ENCODE results near the gene CXCL10.

DNA sequence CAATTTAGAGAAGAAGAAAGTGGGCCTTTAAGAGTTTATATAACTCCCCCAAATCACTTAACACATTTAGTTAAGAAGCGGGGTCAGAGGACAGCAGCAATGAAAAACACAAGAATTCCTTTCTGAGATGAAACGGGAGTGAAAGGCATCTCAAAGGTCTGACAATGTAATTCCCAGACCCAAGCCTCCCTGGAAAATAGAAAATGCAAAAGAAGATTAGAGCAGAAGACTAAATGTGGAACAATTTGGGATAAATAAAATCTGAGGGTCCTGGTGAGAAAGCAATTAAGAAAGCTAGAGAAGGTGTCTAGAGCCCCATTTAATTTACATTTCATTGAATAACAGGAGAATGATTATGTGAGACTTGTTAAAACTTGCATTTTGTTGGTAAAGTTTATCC lies 32.1 kb upstream of the CXCL10 start:
- TF ChIP-seq EZH2 (IDR thresholded peaks at IDR 0.05; ENCODE audit: low read length, missing control alignments) = no peak
- TF ChIP-seq, protein P1, sequence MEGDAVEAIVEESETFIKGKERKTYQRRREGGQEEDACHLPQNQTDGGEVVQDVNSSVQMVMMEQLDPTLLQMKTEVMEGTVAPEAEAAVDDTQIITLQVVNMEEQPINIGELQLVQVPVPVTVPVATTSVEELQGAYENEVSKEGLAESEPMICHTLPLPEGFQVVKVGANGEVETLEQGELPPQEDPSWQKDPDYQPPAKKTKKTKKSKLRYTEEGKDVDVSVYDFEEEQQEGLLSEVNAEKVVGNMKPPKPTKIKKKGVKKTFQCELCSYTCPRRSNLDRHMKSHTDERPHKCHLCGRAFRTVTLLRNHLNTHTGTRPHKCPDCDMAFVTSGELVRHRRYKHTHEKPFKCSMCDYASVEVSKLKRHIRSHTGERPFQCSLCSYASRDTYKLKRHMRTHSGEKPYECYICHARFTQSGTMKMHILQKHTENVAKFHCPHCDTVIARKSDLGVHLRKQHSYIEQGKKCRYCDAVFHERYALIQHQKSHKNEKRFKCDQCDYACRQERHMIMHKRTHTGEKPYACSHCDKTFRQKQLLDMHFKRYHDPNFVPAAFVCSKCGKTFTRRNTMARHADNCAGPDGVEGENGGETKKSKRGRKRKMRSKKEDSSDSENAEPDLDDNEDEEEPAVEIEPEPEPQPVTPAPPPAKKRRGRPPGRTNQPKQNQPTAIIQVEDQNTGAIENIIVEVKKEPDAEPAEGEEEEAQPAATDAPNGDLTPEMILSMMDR (conservative IDR thresholded peaks at IDR 0.05 in 1 of 2, IDR thresholded peaks at IDR 0.05 in 1 of 2; ENCODE audit: low read depth in 1 of 2, low read length in 2 of 2) = no peak

All from fibroblast of lung (primary cell).